Right ventricle myocardium inferior (tissue), 1 donor: ENCODE results near the gene ALG1L2. TPM values are rescaled to one million over a fixed set of nuclear protein-coding genes. Genes with fewer than 3 reads are reported as not detected.
A peak's percentile ranks its signal among the peaks of the same experiment; 100 is the strongest.
"Not testable (repeated sequence)": the region's sequence is repeated elsewhere in the genome, so short reads cannot be mapped to it uniquely, and the experiment has no call there.

Experiments
- ATAC-seq: fragments of 200-7000 bp; cut with Tn5 transposase; one replicate; pipeline ENCODE4 v1.9.1; 2020; ENCODE audit warnings: mild to moderate bottlenecking, moderate library complexity
- DNase-seq: peaks from one replicate; pipeline ENCODE4 v3.0.0; 2021; ENCODE audit errors: missing footprints
- intact Hi-C: fragments of 100-400 bp; cut with DNase I; formaldehyde crosslinking; loops from one replicate; pipeline ENCODE4 v1.11.0; 2022
- total RNA-seq: library from RNA; stranded (reverse); fragmentation: NEBNext Ultra II Directional; extraction: Animal tissue kit (Norgen Biotek cat#: 25700); gene quantifications from one replicate; pipeline ENCODE4 v1.2.1, GENCODE V29; 2021
- donor health status: DM: no; HTN: yes; CAD: no; lungs with severe emphysema.

Gene ALG1L2
- total RNA-seq, 1 donor from 2014 or later = not detected

DNA sequence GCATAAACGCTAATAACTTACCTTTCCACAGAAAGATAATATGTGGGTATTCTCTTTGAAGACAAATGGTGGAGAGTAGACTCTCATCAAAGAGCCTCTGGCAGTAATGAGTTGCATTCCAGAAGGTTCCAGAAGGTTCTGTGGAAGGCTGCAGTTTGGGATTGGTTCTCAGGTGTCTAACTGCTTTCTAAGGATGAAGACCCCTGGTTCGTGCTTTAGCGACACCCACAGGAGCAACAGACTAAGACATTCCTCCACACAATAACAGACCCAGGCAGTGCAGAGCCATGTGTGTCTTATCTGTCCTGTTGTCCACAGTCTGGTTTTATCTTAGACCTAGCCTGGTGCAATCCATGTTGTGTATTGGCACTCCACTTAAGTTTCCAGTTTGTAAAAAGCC is 9.1 kb downstream of the ALG1L2 start:
- intact Hi-C loops, DNase-seq, ATAC-seq: not testable (repeated sequence)

DNA sequence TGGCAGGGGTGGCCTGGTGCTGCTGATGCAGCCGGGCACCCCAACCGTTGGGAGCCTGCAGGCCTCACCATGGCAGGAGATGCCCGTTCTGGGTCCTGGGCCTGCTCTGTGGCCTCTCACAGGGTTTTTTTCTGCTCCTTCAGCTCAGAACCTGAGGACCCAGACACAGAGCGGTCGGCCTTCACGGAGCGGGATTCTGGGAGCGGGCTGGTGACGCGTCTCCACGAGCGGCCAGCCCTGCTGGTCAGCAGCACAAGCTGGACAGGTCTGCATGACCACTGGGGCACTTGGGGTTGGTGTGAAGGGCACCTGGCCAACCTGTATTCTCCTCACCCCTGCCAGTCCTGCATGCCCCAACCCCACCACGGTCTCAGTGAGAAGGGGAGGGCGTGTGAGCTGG is 10.3 kb downstream of the ALG1L2 start:
- no peak for ATAC-seq

DNA sequence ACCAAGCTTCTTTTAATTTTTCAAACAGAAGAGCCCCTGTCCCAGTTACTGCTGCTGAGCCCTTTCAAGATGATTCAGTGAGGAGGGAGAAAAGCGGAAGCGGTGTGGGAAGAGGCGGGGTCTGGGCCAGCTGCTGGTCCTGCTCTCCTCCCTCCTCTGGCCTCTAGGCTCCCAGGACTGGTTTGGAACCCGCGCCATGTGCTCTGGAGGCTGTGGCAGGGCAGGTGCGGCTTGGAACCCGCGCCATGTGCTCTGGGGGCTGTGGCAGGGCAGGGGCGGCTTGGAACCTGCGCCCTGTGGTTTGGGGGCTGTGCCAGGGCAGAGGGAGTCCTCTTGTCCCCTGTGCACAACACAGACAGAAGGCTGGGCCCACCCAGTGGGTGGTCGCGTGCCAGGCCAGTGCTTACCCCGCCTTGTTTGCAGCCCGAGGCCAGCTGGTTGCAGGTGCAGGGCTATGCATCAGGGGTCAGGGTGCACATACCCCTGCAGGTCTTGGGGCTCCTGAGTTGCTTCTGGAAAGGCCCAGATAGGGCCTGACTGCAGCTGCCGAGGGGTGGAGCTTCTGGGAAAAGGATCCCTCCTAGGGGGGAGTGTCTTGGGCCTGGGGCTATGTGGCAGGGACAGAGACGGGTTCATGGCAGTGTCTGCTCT is 12.2 kb downstream of the ALG1L2 start:
- DNase-seq (no peak), ATAC-seq (no peak)
- intact Hi-C loops = no loop called here

More for the DNA sequence above, 10.3 kb downstream of the ALG1L2 start:
- intact Hi-C loops = no loop called here
- no peak for DNase-seq

DNA sequence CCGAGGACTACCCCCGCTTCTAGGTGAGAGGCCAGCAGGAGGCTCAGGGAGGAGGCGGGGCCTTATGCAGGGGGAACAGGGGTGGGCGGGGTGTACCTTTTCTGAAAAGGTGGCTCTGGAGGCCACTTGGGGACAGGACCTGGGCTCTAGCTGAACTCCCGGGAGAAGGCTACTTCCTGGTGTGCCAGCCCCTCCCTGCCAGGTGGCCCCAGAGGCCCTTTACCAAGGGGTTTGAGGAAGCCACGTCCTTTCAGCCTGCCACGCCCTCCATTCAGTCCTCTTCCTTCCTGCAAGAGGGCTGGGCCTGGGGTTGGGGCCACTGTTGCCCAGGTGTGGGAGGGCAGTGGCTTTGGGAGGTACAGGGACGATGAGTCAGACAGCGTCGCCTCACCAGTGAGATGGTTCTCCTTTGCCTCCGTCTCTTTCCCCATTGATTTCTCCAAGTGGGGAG is 12.9 kb downstream of the ALG1L2 start:
- DNase-seq, ATAC-seq, intact Hi-C loops: not testable (repeated sequence)

DNA sequence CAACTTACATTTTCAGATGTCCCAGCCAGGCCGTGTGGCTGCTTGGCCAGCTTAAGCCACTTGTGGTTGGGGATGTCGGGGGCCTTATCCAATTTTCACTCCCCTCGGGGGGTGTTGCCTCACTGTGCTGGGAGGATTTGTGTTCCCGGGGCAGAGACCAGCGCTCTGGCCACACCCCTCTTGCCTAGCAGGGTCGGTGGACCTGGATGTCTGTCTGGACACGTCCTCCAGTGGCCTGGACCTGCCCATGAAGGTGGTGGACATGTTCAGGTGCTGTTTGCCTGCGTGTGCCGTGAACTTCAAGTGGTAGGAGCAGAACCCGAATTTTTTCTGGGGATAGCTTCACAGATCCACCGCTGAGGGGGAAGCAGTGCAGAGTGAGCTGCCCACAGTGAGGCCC is 14.2 kb downstream of the ALG1L2 start:
- DNase-seq, intact Hi-C loops, ATAC-seq: not testable (repeated sequence)

DNA sequence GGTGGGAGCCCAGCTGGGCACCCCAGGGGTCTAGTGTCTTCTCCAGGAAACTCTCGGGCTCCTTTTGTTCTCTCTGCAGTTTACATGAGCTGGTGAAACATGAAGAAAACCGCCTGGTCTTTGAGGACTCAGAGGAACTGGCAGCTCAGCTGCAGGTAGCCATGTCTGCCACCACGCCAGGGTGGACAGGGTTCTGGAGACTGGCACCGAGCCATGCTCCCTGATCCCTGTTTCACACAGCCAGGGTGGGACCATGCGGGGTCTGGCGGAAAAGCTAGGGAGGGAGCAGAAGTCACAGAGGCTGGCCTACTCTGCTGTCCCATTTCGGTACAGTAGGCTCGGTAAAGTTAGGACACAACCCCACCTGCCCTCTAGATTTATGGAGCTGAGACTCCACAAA is 15.5 kb downstream of the ALG1L2 start:
- ATAC-seq, DNase-seq, intact Hi-C loops: not testable (repeated sequence)

DNA sequence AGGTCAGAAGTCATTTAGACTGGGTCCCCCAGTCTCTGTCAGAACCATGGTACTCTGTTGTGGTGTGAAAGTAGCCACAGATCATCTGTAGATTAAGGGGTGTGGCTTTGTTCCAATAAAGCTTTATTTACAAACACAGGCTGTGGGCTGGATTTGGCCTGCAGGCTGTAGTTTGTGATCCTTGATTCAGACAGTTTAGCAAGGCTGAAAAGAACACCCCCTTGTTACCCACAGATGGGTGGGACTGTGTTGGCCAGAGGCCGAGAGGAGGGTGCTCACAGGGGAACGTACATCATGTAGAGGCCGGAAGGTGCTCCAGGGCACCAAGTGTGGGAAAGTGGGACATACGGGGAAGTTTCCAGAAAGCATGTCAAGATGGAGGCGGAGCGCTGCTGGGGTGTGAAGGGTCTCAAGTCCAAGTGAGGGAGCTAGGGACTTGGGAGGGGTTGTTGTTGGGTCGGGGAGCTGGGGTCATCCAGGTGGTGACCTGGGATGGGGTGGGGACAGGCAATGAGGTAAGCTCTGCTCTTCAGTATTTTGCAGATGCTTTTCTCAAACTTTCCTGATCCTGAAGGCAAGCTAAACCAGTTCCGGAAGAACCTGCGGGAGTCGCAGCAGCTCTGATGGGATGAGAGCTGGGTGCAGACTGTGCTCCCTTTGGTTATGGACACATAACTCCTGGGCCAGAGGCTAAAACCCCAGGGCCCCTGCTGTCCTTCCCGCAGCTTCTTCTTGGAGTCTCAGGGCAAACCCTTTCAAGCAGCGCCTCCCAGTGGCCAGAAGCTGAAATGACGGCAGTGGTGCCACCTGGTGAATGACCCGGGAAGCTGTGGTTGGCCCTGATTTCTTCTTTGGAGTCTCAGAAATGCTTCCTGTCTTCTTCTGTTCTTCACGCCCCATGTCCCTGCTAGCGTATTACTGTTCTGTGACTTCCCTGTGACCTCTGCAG is 16.3 kb downstream of the ALG1L2 start:
- ATAC-seq, intact Hi-C loops, DNase-seq: not testable (repeated sequence)

DNA sequence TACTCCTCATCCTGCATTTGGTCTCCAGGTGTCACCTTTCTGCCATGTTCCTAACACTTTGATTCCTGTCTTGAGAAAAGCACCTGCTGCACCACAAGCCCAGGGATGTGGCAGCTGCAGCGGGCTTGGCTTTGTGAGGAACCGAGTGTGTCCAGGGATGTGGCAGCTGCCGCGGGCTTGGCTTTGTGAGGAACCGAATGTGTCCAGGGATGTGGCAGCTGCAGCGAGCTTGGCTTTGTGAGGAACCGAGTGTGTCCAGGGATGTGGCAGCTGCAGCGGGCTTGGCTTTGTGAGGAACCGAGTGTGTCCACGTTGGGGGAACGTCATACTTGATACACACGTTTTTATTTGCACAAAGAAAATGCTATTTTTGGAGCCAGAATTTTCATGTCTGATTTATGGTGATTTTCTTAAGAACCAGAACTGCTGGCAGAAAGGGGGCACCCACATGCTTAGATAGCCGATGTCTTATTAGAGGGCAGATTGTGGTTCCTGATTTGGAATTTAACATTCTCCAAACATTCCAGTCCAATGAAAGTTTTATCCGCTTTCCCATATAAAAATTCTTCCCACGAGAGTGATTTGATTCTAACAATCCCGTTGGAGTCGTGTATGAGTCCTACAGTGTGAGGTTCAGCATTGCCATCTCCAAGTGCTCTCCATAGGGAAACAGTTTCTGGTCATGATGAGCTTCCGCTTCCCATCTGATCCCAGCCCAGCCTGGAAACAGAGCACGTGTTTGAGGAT is 17.2 kb downstream of the ALG1L2 start:
- DNase-seq, intact Hi-C loops, ATAC-seq: not testable (repeated sequence)

DNA sequence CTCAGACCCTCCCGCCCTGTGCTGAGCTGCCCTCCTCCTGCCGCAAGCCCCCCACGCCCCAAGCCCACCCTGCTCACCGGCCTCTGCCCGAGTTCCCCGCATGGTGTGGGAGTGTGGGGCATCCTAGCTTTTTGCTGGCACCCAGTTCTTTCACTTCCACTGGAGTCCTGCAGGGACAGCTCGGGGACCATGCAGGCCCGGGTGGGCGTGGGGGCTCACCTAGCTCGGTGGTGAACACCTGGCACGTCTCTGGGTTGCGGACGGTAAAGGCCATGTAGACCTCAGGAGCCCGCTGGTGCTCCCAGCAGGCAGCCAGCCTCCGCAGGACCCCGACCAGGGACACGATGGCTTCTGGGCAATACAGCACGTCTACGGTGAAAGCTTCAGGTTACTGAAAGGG is 20.9 kb downstream of the ALG1L2 start:
- DNase-seq, ATAC-seq: not testable (repeated sequence)
- intact Hi-C loops = loop anchor here (5.0 kb wide), 1 partner anchor 160 kb away; no protein-coding TSS in a partner anchor

DNA sequence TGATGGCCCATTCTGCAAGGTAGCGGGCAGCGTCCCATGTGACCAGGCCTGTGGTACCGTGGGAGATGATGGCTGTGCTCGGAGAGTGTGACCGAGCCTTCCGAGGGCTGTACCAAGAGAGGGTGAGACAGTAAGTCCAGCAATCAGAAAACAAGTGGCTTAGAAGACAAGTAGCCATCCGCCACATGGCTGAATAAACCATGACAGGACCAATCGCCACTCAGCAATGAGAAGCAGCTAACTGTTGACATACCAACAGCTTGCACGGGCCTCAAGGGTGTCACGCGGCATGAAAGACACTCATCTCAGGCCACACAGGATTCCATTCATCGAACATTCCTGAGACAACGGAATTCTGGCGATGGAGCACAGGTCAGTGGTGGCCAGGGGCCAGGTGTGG is 22.6 kb downstream of the ALG1L2 start:
- intact Hi-C loops = loop anchor here (5.0 kb wide), 1 partner anchor 162 kb away; no protein-coding TSS in a partner anchor
- ATAC-seq = not testable (repeated sequence)

DNA sequence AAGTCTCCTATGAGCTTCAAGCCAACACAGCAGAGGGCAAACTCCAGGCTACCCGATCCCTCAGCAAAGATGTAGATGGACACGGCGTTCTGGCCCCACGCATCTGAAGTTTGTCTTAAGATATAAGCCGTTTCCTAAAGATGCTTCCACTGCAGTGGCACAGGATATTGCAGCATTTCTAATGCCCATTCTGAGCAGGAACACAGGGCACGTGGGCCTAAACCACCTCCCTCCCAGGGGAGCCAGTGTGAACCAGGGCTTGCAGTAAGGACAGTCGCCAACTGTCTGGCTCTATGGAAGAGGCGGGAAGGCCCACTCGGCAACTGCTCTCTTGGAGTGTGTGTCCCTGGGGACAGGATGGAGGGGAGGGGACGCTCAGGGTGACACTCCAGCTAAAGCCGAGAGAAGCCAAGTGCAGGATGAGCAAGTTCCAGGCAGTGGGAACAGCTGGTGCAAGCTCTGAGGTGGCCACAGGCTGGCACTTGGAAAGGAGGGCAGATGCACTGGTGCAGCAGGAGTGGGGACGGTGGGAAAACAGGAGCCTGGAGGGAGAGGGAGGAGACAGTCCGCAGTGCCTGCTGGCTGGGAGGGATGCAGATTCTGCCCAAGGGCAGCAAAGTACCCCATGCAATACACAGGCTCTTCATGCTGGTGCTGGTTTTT is 25.8 kb downstream of the ALG1L2 start:
- intact Hi-C loops, DNase-seq, ATAC-seq: not testable (repeated sequence)

More for the DNA sequence above, 22.6 kb downstream of the ALG1L2 start:
- not testable (repeated sequence) for DNase-seq

DNA sequence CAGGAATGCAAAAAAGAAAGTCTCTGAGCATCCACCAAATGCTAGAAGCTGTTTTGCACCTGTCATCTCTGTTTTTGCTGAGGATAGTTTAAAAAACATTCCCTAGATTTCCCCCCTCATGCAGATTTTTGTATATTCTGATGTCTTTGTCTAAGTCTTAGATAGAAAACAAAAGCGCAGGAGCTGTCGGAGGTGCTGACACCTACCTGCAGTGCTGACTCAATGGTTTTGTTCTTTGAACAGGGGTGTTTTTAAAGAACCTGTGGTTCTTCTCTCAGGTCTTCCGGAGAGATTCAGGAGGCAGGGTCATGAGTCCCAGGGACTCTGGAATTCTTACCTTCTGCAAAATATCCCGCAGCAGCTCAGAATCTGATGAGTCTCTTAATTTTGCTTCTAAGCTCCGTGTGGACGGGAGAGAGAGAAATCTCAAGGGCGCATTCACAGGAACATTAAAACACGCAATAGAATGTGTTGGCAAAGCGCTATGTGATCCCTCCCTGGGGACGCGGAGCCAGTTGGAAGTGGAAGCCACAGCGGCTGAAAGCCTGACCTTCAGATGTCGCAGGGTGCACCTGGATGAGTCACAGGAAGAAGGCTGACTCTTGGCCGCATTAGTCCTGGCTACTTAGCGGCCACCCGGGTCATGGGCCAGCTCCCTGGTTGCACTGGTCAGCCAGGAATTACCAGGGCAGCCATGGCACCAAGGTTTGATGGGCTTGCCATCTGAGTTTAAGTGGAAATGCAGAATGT is 27.4 kb downstream of the ALG1L2 start:
- DNase-seq, ATAC-seq, intact Hi-C loops: not testable (repeated sequence)

DNA sequence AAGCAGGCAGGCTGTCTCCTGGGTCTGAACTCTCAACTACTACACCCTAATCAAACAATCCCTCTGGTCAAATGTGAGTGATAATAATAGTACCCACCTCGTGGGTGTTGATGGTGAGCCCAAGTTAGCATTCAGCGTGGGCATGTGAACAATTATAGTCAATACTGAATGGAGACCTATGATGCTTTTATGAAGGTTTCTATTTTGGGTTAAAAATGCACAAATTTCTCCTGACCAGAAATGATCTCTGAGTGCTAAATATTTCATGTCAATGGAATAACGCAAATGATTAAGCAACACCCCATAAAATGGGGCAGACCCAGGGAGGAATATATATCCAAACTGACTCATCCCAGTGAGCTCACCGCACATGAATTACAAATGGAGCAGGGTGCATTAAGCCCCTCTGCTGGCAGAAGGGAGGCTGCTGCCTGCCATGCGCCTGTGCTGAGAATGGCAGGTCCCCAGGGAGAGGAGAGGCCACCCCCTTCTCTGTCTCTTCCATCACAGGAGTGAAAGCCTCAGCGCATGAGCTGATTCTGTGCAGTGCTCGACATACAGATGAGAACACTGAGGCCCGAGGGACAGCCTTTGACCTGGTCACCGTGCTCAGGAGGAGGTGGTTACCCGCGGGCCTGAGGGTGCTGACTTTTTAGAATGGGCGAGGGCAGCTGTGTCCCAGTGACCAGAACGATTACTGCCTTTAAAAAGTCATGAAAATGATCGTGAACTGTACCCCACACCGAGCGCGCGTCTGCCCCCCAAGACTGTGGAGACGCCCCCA is 28.9 kb downstream of the ALG1L2 start:
- ATAC-seq, intact Hi-C loops, DNase-seq: not testable (repeated sequence)

DNA sequence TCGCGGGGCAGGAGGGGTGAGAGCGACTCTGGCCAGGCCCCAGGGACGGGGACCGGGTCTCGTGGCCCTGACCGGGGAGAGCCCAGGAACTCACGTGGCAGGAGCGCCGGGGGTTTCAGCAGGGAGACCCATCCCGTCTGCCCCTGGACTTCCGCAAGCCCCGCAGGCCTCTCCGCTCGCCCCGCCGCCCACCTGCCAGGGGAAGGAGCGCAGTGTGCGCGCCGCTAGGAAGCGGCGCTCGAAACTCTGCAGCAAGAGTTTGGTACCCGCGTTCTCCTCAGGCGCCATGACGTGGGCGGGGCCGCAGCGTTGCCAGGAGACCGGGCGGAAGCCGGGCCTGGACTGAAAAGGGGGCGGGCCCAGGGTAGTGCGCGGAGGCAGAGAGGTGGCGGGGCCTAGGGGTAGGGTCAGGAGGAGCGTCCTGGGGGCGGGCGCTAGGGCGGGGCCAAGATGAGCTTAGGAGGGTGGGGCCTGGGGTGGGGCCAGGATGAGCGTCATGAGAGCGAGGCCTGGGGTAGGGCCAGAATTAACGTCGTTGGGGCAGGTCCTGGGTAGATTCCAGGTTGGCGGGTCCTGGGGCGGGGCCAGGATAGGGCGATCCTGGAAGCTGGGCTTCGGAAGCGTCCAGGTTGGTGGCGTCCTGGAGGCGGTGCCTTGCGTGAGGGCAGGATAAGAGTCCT is 29.7 kb downstream of the ALG1L2 start:
- ATAC-seq = peak; percentile 100
- intact Hi-C loops = no loop called here
- peak; percentile 100 for DNase-seq

DNA sequence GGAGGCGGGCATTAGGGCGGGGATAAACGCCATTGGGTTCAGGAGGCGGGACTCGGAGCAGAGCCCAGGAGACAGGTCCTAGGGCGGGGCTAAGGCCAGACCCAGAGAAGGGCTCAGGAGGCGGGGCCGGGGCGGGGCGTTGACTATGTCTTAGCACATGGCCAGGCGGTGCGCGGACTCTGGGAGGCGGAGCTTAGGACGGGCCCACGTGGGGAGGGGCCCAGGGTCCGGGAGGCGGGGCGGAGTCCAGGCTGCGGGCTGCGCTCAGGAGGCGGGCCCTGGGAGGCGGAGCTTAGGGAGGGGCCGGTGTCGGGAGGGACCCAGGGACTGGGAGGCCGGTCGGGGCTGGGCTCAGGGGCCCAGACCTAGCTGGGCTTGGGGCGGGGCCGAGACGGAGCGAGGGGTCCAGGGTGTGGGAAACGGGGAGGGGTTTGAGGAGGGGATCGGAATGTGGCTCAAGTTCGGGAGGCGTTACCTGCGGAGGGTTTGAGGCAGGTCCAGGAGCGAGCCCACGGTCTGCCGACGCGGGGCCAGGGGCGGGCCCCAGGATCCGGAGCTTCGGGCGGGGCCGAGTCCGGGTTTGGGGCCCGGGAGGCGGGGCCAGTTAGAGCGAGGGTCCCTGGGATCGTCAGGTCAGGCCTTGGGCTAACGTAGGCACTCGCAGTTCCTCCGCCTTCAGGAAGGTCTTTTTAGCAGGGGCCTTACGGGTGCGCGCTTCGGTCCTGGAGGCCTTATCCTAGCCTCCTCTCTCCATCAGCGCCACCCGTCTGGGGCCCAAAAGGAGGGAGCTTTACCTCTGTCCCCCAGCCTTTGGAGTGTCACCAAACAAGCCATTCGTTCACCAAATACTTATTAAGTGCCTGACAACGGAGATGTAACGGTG is 30.5 kb downstream of the ALG1L2 start:
- DNase-seq = peak; percentile 100
- ATAC-seq, intact Hi-C loops: not testable (repeated sequence)
